Subcutaneous adipose tissue (tissue), 4 donors: ENCODE data around the gene ANKRD11. TPM values are rescaled to one million over a fixed set of nuclear protein-coding genes. Genes with fewer than 3 reads are reported as not detected.

Experiments used
- CTCF ChIP-seq: fragments of 450-650 bp; IDR thresholded peaks from one replicate; pipeline ENCODE4 v1.5.1; 2016; ENCODE audit warnings: low read depth, mild to moderate bottlenecking, control low read depth, antibody characterized with exemption, moderate library complexity
- total RNA-seq, 4 donors: library from RNA; depleted of rRNA; stranded (reverse); fragments of >200 nt; gene quantifications; one replicate each; pipeline ENCODE4 v1.1.0, GENCODE V29; 2016

ANKRD11 gene
- total RNA-seq, 4 donors from 2014 or later: 56.1 to 190 (median 62.6) TPM

GRCh38 chr16:89349947-89350633, 140.3 kb downstream of the ANKRD11 start:
- no peak for TF ChIP-seq CTCF

- no peak for TF ChIP-seq CTCF
These were observed 142.6 kb downstream of the ANKRD11 start for GRCh38 chr16:89347807-89348206.

GRCh38 chr16:89346869-89347268, 143.5 kb downstream of the ANKRD11 start:
- TF ChIP-seq CTCF: no peak

- no peak for TF ChIP-seq CTCF
These were observed 144.7 kb downstream of the ANKRD11 start for GRCh38 chr16:89345642-89346150.

DNA sequence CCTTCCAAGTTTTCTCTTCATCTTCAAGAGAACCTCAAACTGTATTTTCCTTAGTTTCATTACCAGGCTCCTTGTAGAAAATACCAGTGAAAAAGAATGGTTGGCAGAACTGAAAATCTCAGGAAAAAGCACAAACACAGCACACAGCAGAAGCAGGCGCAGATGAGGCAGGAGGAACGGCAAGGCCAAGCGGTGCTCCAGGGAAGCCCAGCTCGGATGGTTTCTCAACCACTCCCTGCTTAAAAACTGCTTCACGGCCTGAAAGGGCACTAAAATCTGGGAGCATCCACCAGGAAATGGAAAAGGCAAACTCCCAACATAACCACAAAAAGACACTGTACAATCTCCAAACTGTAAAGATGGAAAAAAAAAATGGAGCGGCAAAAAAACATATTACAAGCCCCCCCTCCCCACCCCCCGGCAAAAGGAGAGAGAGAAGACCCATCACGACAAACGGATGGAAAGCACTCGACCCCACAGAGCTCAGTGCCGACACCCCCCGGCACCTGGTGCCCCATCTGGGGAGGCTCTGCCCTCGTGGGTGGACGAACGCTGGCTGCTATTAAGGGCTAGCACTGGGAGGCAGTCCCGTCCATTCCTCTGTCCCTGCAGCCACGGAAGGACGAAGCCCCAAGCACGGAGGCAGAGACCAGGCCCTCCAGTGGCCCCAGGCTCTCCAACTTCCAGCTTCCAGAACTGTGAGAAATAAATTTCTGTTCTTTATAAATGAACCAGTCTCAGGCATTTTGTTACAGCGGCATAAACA, 145.3 kb downstream of the ANKRD11 start:
- TF ChIP-seq CTCF: no peak

GRCh38 chr16:89344458-89344834, 145.9 kb downstream of the ANKRD11 start:
- TF ChIP-seq CTCF: no peak

DNA sequence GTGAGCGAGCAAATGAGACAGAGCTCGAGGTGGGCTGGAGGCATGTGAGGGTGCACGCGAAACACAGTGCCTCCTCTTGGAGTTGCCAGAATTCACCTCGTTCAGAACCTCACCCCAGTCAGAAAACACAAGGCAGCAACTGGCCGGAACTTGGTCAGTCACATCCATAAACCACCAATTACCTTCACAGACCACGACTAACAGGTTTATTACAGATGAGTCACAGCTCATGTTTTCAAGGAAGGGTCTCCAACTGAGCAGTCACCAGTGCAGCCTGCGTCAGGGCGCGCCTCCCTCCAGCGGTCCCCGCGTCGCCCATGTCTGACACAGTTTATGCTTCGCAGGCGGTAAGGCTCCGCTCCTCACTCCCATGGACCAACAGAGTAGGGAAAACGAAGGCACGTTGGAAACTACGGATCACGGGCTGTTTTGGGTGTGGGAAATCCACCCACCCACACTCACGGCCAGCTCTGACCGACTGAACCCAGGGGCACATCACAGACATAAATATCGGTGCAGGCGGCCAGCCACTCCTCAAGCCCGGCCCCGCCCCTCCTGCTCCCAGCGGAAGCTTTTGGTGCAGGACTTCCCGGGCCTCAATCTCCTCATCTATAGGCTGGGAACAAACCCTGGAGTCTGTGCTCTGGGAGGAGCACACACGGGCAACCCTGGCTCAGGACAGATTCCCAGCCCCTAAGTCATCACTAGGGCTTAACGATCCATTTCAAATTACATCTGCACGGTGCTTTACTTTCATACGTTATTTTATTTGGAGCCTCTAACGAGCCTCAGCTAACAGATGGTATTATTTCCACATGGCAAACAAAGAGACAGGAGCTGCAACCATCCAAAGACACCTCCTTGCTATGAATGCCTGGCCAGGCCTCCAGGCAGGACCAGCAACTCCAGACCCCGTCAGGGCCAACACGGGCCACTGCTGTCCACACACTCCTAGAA, 146.6 kb downstream of the ANKRD11 start:
- no peak for TF ChIP-seq CTCF
